Astrocyte (in vitro differentiated cells and primary cell): ENCODE results near the gene NMU. TPM values are rescaled to one million over a fixed set of nuclear protein-coding genes. Genes with fewer than 3 reads are reported as not detected.
A peak's percentile ranks its signal among the peaks of the same experiment; 100 is the strongest.

Source experiments
- DNase-seq: peaks from one replicate; pipeline ENCODE4 v3.0.0-alpha.2; 2010; ENCODE audit warnings: low read depth
- FAIRE-seq: peaks from 2 replicates; lab custom pipeline; 2011; peaks lifted over from hg19 to GRCh38; lab: Jason Lieb, UNC
- H2AFZ ChIP-seq: 2 replicates; pipeline ENCODE4 v1.6.0; 2012; ENCODE audit warnings: low read depth, low read length, inconsistent platforms
- H3K27ac ChIP-seq: 2 replicates; pipeline ENCODE4 v1.5.1; 2011; ENCODE audit warnings: low read depth, low read length, inconsistent platforms
- H3K27me3 ChIP-seq: 2 replicates; pipeline ENCODE4 v1.6.0; 2011; ENCODE audit warnings: low read length, inconsistent platforms; ENCODE audit not compliant: insufficient read depth
- H3K36me3 ChIP-seq: 2 replicates; pipeline ENCODE4 v1.5.1; 2011; ENCODE audit warnings: low read length, inconsistent platforms; ENCODE audit not compliant: insufficient read depth
- H3K4me1 ChIP-seq: 2 replicates; pipeline ENCODE4 v1.5.1; 2011; ENCODE audit warnings: low read length, inconsistent platforms; ENCODE audit not compliant: insufficient read depth
- H3K4me2 ChIP-seq: 2 replicates; pipeline ENCODE4 v1.6.0; 2012; ENCODE audit warnings: low read length, inconsistent platforms
- H3K4me3 ChIP-seq: 2 replicates; pipeline ENCODE4 v1.5.1; 2011; ENCODE audit warnings: low read depth, mild to moderate bottlenecking, low read length, inconsistent platforms; ENCODE audit not compliant: insufficient read depth
- H3K79me2 ChIP-seq: 2 replicates; pipeline ENCODE4 v1.6.0; 2012; ENCODE audit warnings: mild to moderate bottlenecking, low read length, inconsistent platforms; ENCODE audit not compliant: insufficient read depth
- H3K9ac ChIP-seq: 2 replicates; pipeline ENCODE4 v1.6.0; 2012; ENCODE audit warnings: mild to moderate bottlenecking, low read length, inconsistent platforms
- H3K9me3 ChIP-seq: 2 replicates; pipeline ENCODE4 v1.5.1; 2012; ENCODE audit warnings: low read depth, mild to moderate bottlenecking, low read length, inconsistent platforms; ENCODE audit not compliant: insufficient read depth
- H4K20me1 ChIP-seq: 2 replicates; pipeline ENCODE4 v1.6.0; 2012; ENCODE audit warnings: low read length, inconsistent platforms; ENCODE audit not compliant: insufficient read depth
- H3K27ac Mint-ChIP-seq: one replicate; pipeline ENCODE4 v1.8.0; 2021; ENCODE audit warnings: mild to moderate bottlenecking, mixed read lengths; ENCODE audit not compliant: unreplicated experiment
- H3K27me3 Mint-ChIP-seq: one replicate; pipeline ENCODE4 v1.8.0; 2021; ENCODE audit warnings: low read depth, mixed read lengths; ENCODE audit not compliant: unreplicated experiment
- H3K36me3 Mint-ChIP-seq: one replicate; pipeline ENCODE4 v1.8.0; 2021; ENCODE audit warnings: low read depth, mixed read lengths; ENCODE audit not compliant: unreplicated experiment
- H3K4me1 Mint-ChIP-seq: one replicate; pipeline ENCODE4 v1.8.0; 2021; ENCODE audit warnings: low read depth, mixed read lengths; ENCODE audit not compliant: unreplicated experiment
- H3K4me3 Mint-ChIP-seq: one replicate; pipeline ENCODE4 v1.8.0; 2021; ENCODE audit warnings: mild to moderate bottlenecking, moderate library complexity, mixed read lengths; ENCODE audit not compliant: unreplicated experiment
- H3K9me3 Mint-ChIP-seq: one replicate; pipeline ENCODE4 v1.8.0; 2021; ENCODE audit warnings: mild to moderate bottlenecking, mixed read lengths; ENCODE audit not compliant: unreplicated experiment
- CTCF ChIP-seq: IDR thresholded peaks from 2 replicates; pipeline ENCODE4 v1.5.1; 2011; ENCODE audit warnings: low read depth, mild to moderate bottlenecking, inconsistent platforms, low read length, moderate library complexity; ENCODE audit not compliant: insufficient read depth
- EZH2 ChIP-seq: IDR thresholded peaks from 2 replicates; pipeline ENCODE4 v1.6.1; 2012; ENCODE audit warnings: mild to moderate bottlenecking, low read length, inconsistent platforms; ENCODE audit not compliant: insufficient read depth
- total RNA-seq: library from RNA; stranded (reverse); gene quantifications from 2 replicates; pipeline ENCODE4 v1.2.1, GENCODE V29; 2021

The NMU gene
- total RNA-seq, 1 donor from 2014 or later, result 0.61 TPM

- peaks cover 22% of the 10 kb centered on the region for H4K20me1 ChIP-seq
- peaks cover 38% of the 10 kb centered on the region for H3K4me1 Mint-ChIP-seq
- peak within 1 kb of the TSS; percentile 88 for H3K4me3 ChIP-seq
- peak within 1 kb of the TSS; percentile 85 for H2AFZ ChIP-seq
- DNase-seq (peak; percentile 72), FAIRE-seq (no peak)
- H3K36me3 Mint-ChIP-seq, result no peaks in the 10 kb centered on the region
- no peaks in the 10 kb centered on the region for H3K9me3 Mint-ChIP-seq
- peak within 1 kb of the TSS; percentile 90 for H3K9ac ChIP-seq
- peak within 1 kb of the TSS; percentile 94 for H3K4me2 ChIP-seq
- H3K4me3 Mint-ChIP-seq, result peak within 1 kb of the TSS; percentile 95
- peak within 1 kb of the TSS; percentile 92 for H3K27ac ChIP-seq
- H3K36me3 ChIP-seq, result no peaks in the 10 kb centered on the region
- H3K27ac Mint-ChIP-seq, result peak within 1 kb of the TSS; percentile 92
- H3K79me2 ChIP-seq, result peaks cover 29% of the 10 kb centered on the region
- H3K4me1 ChIP-seq, result peaks cover 27% of the 10 kb centered on the region
- H3K27me3 ChIP-seq, result no peaks in the 10 kb centered on the region
- no peaks in the 10 kb centered on the region for H3K27me3 Mint-ChIP-seq
- TF ChIP-seq CTCF (no peak), EZH2 (no peak)
- no peaks in the 10 kb centered on the region for H3K9me3 ChIP-seq
Observed at GRCh38 chr4:55546756-55547465, 89.2 kb downstream of the NMU start, which contains the start of gene CLOCK. CLOCK (minus strand) TSS chr4:55546909; CDS start chr4:55482785, 64,124 bp downstream.

- H3K27me3 Mint-ChIP-seq, result no peaks in the 10 kb centered on the region
- H3K36me3 Mint-ChIP-seq, result no peaks in the 10 kb centered on the region
- no peaks in the 10 kb centered on the region for H3K36me3 ChIP-seq
- H3K9me3 Mint-ChIP-seq, result no peaks in the 10 kb centered on the region
- H3K27ac ChIP-seq, result peak overlapping the region; percentile 92
- H3K9ac ChIP-seq, result peak overlapping the region; percentile 90
- peak overlapping the region; percentile 94 for H3K4me2 ChIP-seq
- H3K4me1 ChIP-seq, result peaks cover 27% of the 10 kb centered on the region
- H4K20me1 ChIP-seq, result peaks cover 25% of the 10 kb centered on the region
- DNase-seq, result no peak
- no peak for FAIRE-seq
- TF ChIP-seq EZH2, result no peak
- H3K27me3 ChIP-seq, result no peaks in the 10 kb centered on the region
- peak overlapping the region; percentile 72 for H3K4me3 Mint-ChIP-seq
- H2AFZ ChIP-seq, result peak overlapping the region; percentile 85
- H3K79me2 ChIP-seq, result peaks cover 34% of the 10 kb centered on the region
- peaks cover 38% of the 10 kb centered on the region for H3K4me1 Mint-ChIP-seq
- H3K4me3 ChIP-seq, result peak overlapping the region; percentile 88
- no peaks in the 10 kb centered on the region for H3K9me3 ChIP-seq
- no peak overlapping the region for H3K27ac Mint-ChIP-seq
Observed at GRCh38 chr4:55546506-55546755, 89.7 kb downstream of the NMU start.

DNA sequence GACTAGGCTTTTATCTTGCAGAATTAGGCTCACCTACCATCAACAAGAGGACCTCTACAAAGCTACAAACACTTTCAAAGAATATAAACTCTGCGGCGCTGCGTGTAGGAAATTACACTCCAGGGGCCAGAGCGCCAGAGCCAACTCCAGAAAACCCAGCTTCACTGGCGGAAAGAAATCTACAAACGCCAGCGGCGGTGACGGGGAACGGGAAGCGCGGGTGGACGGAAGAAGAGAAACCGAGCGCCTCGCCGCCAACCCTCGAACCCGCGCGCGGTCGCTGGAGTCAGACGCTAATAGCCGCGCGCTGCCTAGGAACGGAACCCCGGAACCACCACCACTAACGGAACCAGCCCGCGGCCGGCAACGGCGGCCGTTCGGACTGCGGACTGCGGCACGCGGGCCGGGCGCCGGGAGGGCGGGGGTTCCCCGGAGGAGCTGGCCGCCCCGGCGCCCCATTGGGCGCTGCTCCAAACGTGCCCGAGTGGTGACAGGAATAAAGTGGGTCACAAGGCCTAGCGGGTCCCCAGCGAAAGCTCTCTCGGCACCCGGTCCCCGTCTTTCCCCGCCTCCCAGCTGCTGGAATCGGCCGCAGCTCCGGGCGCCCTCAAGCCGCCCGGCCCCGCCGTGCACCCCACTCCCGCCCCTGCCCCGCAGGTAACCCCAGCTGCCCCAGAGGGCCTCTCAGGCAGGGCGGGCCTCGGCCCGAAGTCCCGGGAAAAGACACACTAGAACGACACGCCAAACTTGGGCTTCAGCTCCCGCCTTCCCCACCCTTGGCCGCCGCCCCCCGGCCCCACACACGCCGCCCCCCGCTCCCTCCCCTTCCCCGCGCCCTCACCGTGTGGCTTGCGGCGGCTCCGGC, 90.2 kb downstream of the NMU start:
- no peaks in the 10 kb centered on the region for H3K9me3 ChIP-seq
- Mint-ChIP-seq H3K36me3 (no peaks in the 10 kb centered on the region), H3K4me1 (peaks cover 38% of the 10 kb centered on the region), H3K27me3 (no peaks in the 10 kb centered on the region), H3K4me3 (peak overlapping the region; percentile 93), H3K27ac (peak overlapping the region; percentile 92), H3K9me3 (no peaks in the 10 kb centered on the region)
- TF ChIP-seq EZH2 (no peak), CTCF (no peak)
- H3K4me1 ChIP-seq, result peaks cover 27% of the 10 kb centered on the region
- H4K20me1 ChIP-seq, result peaks cover 26% of the 10 kb centered on the region
- FAIRE-seq (no peak), DNase-seq (peak; percentile 41)
- H3K79me2 ChIP-seq, result peaks cover 40% of the 10 kb centered on the region
- H2AFZ ChIP-seq, result peak overlapping the region; percentile 50
- H3K27me3 ChIP-seq, result no peaks in the 10 kb centered on the region
- H3K9ac ChIP-seq, result peak overlapping the region; percentile 90
- H3K27ac ChIP-seq, result peak overlapping the region; percentile 92
- peak overlapping the region; percentile 88 for H3K4me3 ChIP-seq
- no peaks in the 10 kb centered on the region for H3K36me3 ChIP-seq
- H3K4me2 ChIP-seq, result peak overlapping the region; percentile 94
